Bronchial epithelial cell (primary cell): ENCODE data around the gene SUPT3H. TPM values are rescaled to one million over a fixed set of nuclear protein-coding genes. Genes with fewer than 3 reads are reported as not detected.
A peak's percentile ranks its signal among the peaks of the same experiment; 100 is the strongest.

Experiments used
- DNase-seq: peaks from one replicate; pipeline ENCODE4 v3.0.0-alpha.2; 2010; ENCODE audit warnings: low read depth
- FAIRE-seq: peaks from 2 replicates; lab custom pipeline; 2011; peaks lifted over from hg19 to GRCh38; lab: Jason Lieb, UNC
- H3K27me3 ChIP-seq: 2 replicates; pipeline ENCODE4 v1.5.1; 2011; ENCODE audit warnings: low read length; ENCODE audit not compliant: control insufficient read depth, insufficient read depth
- H3K36me3 ChIP-seq: 2 replicates; pipeline ENCODE4 v1.5.1; 2011; ENCODE audit warnings: low read length; ENCODE audit not compliant: control insufficient read depth, insufficient read depth
- H3K4me3 ChIP-seq: 2 replicates; pipeline ENCODE4 v1.5.1; 2011; ENCODE audit warnings: mild to moderate bottlenecking, low read depth, low read length, control low read depth
- total RNA-seq: library from RNA; depleted of rRNA; stranded (reverse); fragments of >200 nt; gene quantifications from 2 replicates; pipeline ENCODE4 v1.2.1, GENCODE V29; 2014
- TF ChIP-seq, protein P1 (sequence below): IDR thresholded peaks from 2 replicates; pipeline ENCODE4 v1.5.1; 2011; ENCODE audit warnings: mild to moderate bottlenecking, moderate library complexity, low read length, control low read depth, inconsistent platforms; ENCODE audit not compliant: insufficient read depth, severe bottlenecking

Gene SUPT3H
- total RNA-seq, 1 donor from 2014 or later: 12.9 TPM

- no peaks in the 10 kb centered on the region for H3K36me3 ChIP-seq
- DNase-seq (no peak), FAIRE-seq (no peak)
- H3K27me3 ChIP-seq: no peaks in the 10 kb centered on the region
- TF ChIP-seq, protein P1, sequence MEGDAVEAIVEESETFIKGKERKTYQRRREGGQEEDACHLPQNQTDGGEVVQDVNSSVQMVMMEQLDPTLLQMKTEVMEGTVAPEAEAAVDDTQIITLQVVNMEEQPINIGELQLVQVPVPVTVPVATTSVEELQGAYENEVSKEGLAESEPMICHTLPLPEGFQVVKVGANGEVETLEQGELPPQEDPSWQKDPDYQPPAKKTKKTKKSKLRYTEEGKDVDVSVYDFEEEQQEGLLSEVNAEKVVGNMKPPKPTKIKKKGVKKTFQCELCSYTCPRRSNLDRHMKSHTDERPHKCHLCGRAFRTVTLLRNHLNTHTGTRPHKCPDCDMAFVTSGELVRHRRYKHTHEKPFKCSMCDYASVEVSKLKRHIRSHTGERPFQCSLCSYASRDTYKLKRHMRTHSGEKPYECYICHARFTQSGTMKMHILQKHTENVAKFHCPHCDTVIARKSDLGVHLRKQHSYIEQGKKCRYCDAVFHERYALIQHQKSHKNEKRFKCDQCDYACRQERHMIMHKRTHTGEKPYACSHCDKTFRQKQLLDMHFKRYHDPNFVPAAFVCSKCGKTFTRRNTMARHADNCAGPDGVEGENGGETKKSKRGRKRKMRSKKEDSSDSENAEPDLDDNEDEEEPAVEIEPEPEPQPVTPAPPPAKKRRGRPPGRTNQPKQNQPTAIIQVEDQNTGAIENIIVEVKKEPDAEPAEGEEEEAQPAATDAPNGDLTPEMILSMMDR: no peak
- no peak overlapping the region for H3K4me3 ChIP-seq
Measured at GRCh38 chr6:45057711-45058110, 320.0 kb downstream of the SUPT3H start.

DNA sequence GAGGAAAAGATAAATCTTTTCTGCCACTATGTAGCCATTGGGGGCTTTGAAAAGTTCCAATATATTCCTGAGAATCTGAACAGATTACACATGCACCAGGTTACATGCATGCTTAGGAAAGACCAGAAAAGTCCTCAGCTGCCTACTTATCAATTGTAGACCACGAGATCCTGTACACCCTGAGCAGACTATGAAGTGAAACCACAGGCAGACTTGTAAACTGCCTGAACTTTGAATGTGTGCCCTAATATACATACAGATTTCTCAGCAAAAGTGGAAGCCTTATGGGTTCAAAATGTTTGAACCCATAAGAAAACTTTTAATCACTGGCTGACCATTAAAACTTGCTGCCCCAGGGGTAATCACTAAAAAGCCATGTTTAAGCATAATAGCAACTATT lies 323.1 kb downstream of the SUPT3H start:
- Histone ChIP-seq H3K27me3 (no peaks in the 10 kb centered on the region), H3K4me3 (no peak overlapping the region), H3K36me3 (no peaks in the 10 kb centered on the region)
- TF ChIP-seq, protein P1: no peak
- DNase-seq (no peak), FAIRE-seq (no peak)

DNA sequence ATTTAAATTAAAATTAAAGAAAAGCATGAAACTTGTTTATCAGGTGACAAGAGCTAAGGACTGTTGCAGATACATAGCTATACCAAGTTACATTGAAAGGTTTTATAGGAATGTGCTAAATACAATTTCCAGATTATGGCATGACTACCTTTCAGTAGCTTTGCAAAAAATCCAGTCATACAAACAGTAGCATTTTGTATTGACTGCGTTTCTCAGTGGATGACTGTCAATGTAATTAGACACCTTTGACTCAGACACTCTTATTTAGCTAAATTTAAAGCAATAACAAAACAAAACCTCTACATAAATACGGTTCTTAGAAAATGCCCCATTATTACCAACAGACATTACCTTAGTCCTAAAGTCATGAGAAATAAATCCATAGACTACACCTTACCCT lies 325.4 kb downstream of the SUPT3H start:
- Histone ChIP-seq H3K36me3 (no peaks in the 10 kb centered on the region), H3K27me3 (no peaks in the 10 kb centered on the region), H3K4me3 (no peak overlapping the region)
- FAIRE-seq (no peak), DNase-seq (peak; percentile 53)
- TF ChIP-seq, protein P1: no peak

DNA sequence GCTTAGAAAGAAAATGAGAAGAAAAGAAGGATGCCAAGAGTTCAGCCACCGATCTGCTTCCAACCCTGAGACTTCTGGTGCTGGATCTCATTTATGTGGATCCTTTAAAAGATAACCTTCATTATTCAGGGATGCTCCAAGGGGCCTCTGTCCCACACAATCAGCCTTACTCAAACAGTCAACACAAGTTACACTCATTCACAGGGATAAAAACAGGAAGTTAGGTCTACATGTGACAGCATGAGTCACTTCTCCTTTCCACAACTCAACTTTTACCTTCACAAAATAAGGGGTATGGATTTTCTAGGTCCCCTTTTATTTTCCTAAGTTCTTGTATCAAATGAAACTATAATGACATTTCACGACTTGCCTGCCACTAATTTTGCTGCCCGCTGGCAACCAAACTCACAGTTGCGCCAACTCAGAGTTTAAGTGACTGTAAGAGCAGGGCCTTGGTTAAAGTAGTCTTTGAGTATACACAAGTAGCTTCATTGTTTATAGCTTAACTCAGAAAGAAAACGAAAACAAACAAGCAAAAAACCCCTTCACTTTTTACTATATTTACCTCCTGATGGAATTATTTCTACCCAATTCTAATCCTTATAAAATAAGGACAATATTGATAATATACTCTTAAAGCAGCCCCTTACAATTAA lies 328.4 kb downstream of the SUPT3H start:
- DNase-seq: peak; percentile 56
- Histone ChIP-seq H3K36me3 (no peaks in the 10 kb centered on the region), H3K27me3 (no peaks in the 10 kb centered on the region), H3K4me3 (no peak overlapping the region)
- TF ChIP-seq, protein P1: no peak
- no peak for FAIRE-seq

DNA sequence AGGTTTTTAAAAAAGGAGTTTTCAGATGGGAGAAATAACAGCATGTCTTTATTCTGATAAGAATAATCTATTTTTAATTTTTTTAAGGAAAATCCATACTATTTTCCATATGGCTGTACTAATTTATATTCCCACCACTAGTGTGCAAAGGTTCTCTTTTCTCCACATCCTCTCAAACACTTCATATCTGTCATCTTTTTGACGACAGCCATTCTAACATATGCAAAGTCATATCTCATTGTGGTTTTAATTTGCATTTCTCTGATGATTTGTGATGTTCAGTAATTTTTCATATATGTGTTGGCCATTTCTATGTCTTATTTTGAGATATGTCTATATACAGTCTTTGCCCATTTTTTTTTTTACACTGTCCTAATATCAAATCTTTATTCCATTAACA lies 330.2 kb downstream of the SUPT3H start:
- H3K36me3 ChIP-seq: no peaks in the 10 kb centered on the region
- H3K27me3 ChIP-seq: no peaks in the 10 kb centered on the region
- DNase-seq (no peak), FAIRE-seq (no peak)
- no peak overlapping the region for H3K4me3 ChIP-seq
- TF ChIP-seq, protein P1: no peak

GRCh38 chr6:45045253-45045601 lies 332.5 kb downstream of the SUPT3H start:
- Histone ChIP-seq H3K36me3 (no peaks in the 10 kb centered on the region), H3K27me3 (no peaks in the 10 kb centered on the region), H3K4me3 (no peak overlapping the region)
- no peak for FAIRE-seq
- DNase-seq: no peak
- TF ChIP-seq, protein P1: no peak
